ENCODE measurements around the gene FBXL19. TPM values are rescaled to one million over a fixed set of nuclear protein-coding genes. Genes with fewer than 3 reads are reported as not detected.

FBXL19 gene
- total and polyA plus RNA-seq, 9 of the 15 experiments (the other 6 are each of a cell fraction or from before 2014, with no cell fraction given): 0.13 to 48.0 (median 13.5) TPM; not detected in 1

GRCh38 chr16:30922960-30923535, 324 bp upstream of the FBXL19 start (continued):
- no peak for TF ChIP-seq ZNF668 (CRISPR knock-in tag; IDR thresholded peaks at IDR 0.05)
- TF ChIP-seq ATF2 (CRISPR knock-in tag; IDR thresholded peaks at IDR 0.05): no peak
- TF ChIP-seq ZBTB17 (CRISPR knock-in tag; IDR thresholded peaks at IDR 0.05): peak; percentile 95
- TF ChIP-seq ASH1L (IDR thresholded peaks at IDR 0.05; ENCODE audit: borderline replicate concordance, low read depth, partially characterized antibody): peak; percentile 83
- TF ChIP-seq SMARCE1 (IDR thresholded peaks at IDR 0.05): no peak
- peak; percentile 21; the same call in 1 of the 2 replicates for TF ChIP-seq RB1 (IDR thresholded peaks at IDR 0.05; ENCODE audit: low read depth)
- peak; percentile 82 for TF ChIP-seq ZBTB8A (IDR thresholded peaks at IDR 0.05; ENCODE audit: partially characterized antibody)
- TF ChIP-seq MAFG (tag; conservative IDR thresholded peaks at IDR 0.05): no peak
- TF ChIP-seq MCM2 (IDR thresholded peaks at IDR 0.05; ENCODE audit: low read depth): no peak
- no peak for TF ChIP-seq GTF2E2 (tag; IDR thresholded peaks at IDR 0.05)
- TF ChIP-seq ZNF445 (CRISPR knock-in tag; IDR thresholded peaks at IDR 0.05; ENCODE audit: low read depth): no peak
- TF ChIP-seq ZNF184 (CRISPR knock-in tag; IDR thresholded peaks at IDR 0.05): no peak
- no peak for TF ChIP-seq NCOA6 (IDR thresholded peaks at IDR 0.05)
- TF ChIP-seq, protein P1, sequence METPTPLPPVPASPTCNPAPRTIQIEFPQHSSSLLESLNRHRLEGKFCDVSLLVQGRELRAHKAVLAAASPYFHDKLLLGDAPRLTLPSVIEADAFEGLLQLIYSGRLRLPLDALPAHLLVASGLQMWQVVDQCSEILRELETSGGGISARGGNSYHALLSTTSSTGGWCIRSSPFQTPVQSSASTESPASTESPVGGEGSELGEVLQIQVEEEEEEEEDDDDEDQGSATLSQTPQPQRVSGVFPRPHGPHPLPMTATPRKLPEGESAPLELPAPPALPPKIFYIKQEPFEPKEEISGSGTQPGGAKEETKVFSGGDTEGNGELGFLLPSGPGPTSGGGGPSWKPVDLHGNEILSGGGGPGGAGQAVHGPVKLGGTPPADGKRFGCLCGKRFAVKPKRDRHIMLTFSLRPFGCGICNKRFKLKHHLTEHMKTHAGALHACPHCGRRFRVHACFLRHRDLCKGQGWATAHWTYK (CRISPR knock-in tag; IDR thresholded peaks at IDR 0.05): peak; percentile 80; the same call in 1 of the 2 replicates
- TF ChIP-seq, protein P2, sequence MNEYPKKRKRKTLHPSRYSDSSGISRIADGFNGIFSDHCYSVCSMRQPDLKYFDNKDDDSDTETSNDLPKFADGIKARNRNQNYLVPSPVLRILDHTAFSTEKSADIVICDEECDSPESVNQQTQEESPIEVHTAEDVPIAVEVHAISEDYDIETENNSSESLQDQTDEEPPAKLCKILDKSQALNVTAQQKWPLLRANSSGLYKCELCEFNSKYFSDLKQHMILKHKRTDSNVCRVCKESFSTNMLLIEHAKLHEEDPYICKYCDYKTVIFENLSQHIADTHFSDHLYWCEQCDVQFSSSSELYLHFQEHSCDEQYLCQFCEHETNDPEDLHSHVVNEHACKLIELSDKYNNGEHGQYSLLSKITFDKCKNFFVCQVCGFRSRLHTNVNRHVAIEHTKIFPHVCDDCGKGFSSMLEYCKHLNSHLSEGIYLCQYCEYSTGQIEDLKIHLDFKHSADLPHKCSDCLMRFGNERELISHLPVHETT (CRISPR knock-in tag; conservative IDR thresholded peaks at IDR 0.05 in 1 of 2, IDR thresholded peaks at IDR 0.05 in 1 of 2): peak in 1 of 2 experiments; percentile 82; a peak in 2 of 4 replicates
- peak; percentile 93 for TF ChIP-seq SOX6 (IDR thresholded peaks at IDR 0.05)
- TF ChIP-seq, protein P3, sequence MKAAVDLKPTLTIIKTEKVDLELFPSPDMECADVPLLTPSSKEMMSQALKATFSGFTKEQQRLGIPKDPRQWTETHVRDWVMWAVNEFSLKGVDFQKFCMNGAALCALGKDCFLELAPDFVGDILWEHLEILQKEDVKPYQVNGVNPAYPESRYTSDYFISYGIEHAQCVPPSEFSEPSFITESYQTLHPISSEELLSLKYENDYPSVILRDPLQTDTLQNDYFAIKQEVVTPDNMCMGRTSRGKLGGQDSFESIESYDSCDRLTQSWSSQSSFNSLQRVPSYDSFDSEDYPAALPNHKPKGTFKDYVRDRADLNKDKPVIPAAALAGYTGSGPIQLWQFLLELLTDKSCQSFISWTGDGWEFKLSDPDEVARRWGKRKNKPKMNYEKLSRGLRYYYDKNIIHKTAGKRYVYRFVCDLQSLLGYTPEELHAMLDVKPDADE (conservative IDR thresholded peaks at IDR 0.05; ENCODE audit: control insufficient read depth, low read depth, low read length): peak; percentile 100
- TF ChIP-seq HDAC1 (IDR thresholded peaks at IDR 0.05): peak in 1 of 2 experiments; percentile 47; a peak in 1 of 4 replicates
- TF ChIP-seq PBX2 (CRISPR knock-in tag; IDR thresholded peaks at IDR 0.05; ENCODE audit: low read depth): no peak
- TF ChIP-seq PBX2 (tag; conservative IDR thresholded peaks at IDR 0.05; ENCODE audit: low read depth): 0 out of 2 replicates have a peak, but pooled peaks have one; percentile 11
- peak in 1 of 2 experiments; percentile 87; a peak in 1 of 4 replicates for TF ChIP-seq CSDE1 (IDR thresholded peaks at IDR 0.05)

All from K562 (cell line).